ENCODE results near the gene SLC9A1. TPM values are rescaled to one million over a fixed set of nuclear protein-coding genes. Genes with fewer than 3 reads are reported as not detected.

SLC9A1 gene
- total and polyA plus RNA-seq, 2 experiments from 2014 or later = 8.5 to 23.7 TPM

DNA sequence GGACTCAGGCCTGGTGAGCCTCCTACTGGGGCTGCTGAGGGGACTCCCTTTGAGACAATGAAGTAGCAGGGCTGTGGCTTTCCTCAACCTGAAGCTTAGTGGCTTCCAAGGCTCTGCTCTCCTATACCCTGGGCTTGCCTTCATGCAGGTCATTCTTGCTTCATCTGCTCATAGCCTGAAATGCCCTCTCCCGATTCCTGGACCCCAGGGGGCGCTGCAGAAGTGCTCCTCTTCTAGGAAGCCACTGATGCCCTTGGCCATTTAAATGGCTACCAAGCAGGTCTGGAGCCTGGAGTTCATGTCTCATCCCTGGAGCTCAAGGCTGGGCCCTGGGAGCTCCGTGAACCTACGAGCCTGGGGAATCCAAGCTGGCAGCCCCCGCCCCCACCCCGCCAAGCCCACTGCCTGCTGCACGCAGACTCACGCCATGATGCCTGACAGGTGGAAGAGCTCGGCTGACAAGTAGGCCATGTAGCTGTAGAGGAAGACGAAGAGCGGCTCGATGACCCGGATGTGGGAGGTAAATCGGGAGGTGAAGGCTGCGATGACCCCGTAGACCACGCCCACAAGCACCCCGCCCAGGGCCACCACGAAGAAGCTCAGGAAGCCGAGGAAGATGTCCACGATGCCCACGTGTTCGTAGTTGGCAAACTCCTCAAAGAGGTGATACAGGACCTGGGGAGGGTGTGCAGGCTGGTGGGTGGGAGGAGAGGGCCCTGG lies 45.7 kb downstream of the SLC9A1 start:
- no peak overlapping the region for H3K4me3 ChIP-seq
- H3K4me2 ChIP-seq (ENCODE audit: unreplicated experiment) = no peak overlapping the region
- H4K20me1 ChIP-seq (ENCODE audit: insufficient read depth) = no peaks in the 10 kb centered on the region
- H3K4me1 ChIP-seq (ENCODE audit: insufficient read depth) = peaks cover 20% of the 10 kb centered on the region
- H3K9ac ChIP-seq = no peak overlapping the region
- H3K27me3 ChIP-seq (replicated peaks; ENCODE audit: insufficient read depth) = no peaks in the 10 kb centered on the region
- peaks cover 40% of the 10 kb centered on the region for H3F3A ChIP-seq (ENCODE audit: insufficient read depth)
- peaks cover 29% of the 10 kb centered on the region for H3K79me2 ChIP-seq (ENCODE audit: insufficient read depth)
- in situ Hi-C loops (cut with MboI) = loop anchor here (25.0 kb wide), 1 partner anchor 503 kb away; the partner anchor contains the start of gene AHDC1
- no peaks in the 10 kb centered on the region for H3K36me3 ChIP-seq (ENCODE audit: low read depth)
- H3K9me2 ChIP-seq (ENCODE audit: insufficient read depth) = no peaks in the 10 kb centered on the region
- DNase-seq = peak; percentile 57
- 88% methylated on average over 21 to 23 of the region's 23 CpGs for WGBS, 2 experiments (ENCODE audit: low coverage in 1 of 2, low lambda C conversion rate in 2 of 2, missing lambda C conversion rate in 2 of 2)
- H3K27ac ChIP-seq = no peak overlapping the region
- TF ChIP-seq EZH2phosphoT487 (IDR thresholded peaks at IDR 0.05; ENCODE audit: insufficient read depth, low read depth) (no peak), EZH2 (IDR thresholded peaks at IDR 0.05; ENCODE audit: insufficient read depth, poor library complexity, severe bottlenecking) (no peak)
- no peak overlapping the region for H2AFZ ChIP-seq
- H3K9me3 ChIP-seq (ENCODE audit: low read depth) = no peaks in the 10 kb centered on the region

DNA sequence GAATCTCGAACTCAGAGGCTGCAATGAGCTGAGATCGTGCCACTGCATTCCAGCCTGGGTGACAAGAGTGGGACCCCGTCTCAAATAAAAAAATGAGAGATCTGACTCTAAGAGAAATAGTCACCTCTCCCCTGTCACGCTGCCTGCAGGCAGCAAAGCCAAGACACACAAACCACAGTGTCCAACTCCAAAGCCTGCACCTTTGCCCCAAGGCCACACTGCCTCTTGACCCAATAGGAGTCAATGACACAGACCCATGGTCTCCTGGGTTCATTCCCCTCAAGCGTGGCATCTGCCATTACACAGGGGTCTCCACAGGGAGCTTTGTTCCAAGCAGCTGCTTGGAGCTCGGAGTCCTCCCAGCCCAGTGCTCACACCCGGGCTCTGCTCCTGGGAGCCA lies 46.3 kb downstream of the SLC9A1 start:
- no peak for DNase-seq
- peaks cover 23% of the 10 kb centered on the region for H3K79me2 ChIP-seq (ENCODE audit: insufficient read depth)
- H3K36me3 ChIP-seq (ENCODE audit: low read depth) = no peaks in the 10 kb centered on the region
- TF ChIP-seq EZH2 (IDR thresholded peaks at IDR 0.05; ENCODE audit: insufficient read depth, poor library complexity, severe bottlenecking) (no peak), EZH2phosphoT487 (IDR thresholded peaks at IDR 0.05; ENCODE audit: insufficient read depth, low read depth) (no peak)
- no peak overlapping the region for H3K27ac ChIP-seq
- no peak overlapping the region for H3K9ac ChIP-seq
- no peak overlapping the region for H3K4me3 ChIP-seq
- no peaks in the 10 kb centered on the region for H3K9me2 ChIP-seq (ENCODE audit: insufficient read depth)
- no peaks in the 10 kb centered on the region for H3K9me3 ChIP-seq (ENCODE audit: low read depth)
- peaks cover 40% of the 10 kb centered on the region for H3F3A ChIP-seq (ENCODE audit: insufficient read depth)
- H4K20me1 ChIP-seq (ENCODE audit: insufficient read depth) = no peaks in the 10 kb centered on the region
- no peaks in the 10 kb centered on the region for H3K27me3 ChIP-seq (replicated peaks; ENCODE audit: insufficient read depth)
- H3K4me2 ChIP-seq (ENCODE audit: unreplicated experiment) = no peak overlapping the region
- peaks cover 20% of the 10 kb centered on the region for H3K4me1 ChIP-seq (ENCODE audit: insufficient read depth)
- H2AFZ ChIP-seq = no peak overlapping the region
- in situ Hi-C loops (cut with MboI) = loop anchor here (25.0 kb wide), 1 partner anchor 504 kb away; the partner anchor contains the start of gene AHDC1
- WGBS, 2 experiments (ENCODE audit: low coverage in 1 of 2, low lambda C conversion rate in 2 of 2, missing lambda C conversion rate in 2 of 2) = 97 to 98% methylated on average over 7 of the region's 7 CpGs

DNA sequence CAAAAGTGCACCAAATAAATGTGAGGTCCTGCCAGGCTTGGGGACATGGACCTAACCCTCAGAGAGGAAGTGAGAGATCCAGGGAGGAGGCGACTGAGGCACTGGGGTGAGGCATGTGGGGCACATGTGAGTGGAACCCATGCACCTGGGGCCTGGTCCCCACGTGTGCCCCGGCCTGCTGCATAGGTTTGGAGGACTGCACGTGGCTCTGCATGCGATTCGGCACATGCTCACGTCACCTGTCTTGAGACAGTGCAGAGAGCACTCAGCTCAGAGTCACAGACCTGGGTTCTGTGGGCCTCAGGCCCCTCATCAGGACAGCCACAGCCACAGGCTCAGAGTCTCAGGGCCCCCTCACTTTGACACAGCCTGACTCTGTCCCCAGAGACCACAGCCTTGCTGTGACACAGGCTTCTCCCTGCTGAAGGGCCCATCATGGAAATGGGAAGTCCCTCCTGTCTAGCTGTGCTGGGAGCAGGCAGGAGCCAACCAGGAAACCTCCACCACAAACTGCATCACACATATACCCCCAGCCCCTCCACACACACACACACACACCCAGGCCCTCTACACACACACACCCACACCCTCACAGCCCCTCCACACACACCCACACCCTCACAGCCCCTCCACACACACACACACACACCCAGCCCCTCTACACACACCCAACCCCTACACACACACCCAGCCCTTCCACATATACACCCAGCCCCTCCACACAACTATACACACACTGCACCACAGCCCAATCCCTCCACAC lies 48.2 kb downstream of the SLC9A1 start:
- H3K4me3 ChIP-seq = no peak overlapping the region
- H4K20me1 ChIP-seq (ENCODE audit: insufficient read depth) = no peaks in the 10 kb centered on the region
- H3K9ac ChIP-seq = no peak overlapping the region
- no peak for DNase-seq
- H2AFZ ChIP-seq = no peak overlapping the region
- no peaks in the 10 kb centered on the region for H3K9me3 ChIP-seq (ENCODE audit: low read depth)
- in situ Hi-C loops (cut with MboI) = loop anchor here (25.0 kb wide), 1 partner anchor 506 kb away; the partner anchor contains the start of gene AHDC1
- peaks cover 39% of the 10 kb centered on the region for H3F3A ChIP-seq (ENCODE audit: insufficient read depth)
- TF ChIP-seq EZH2phosphoT487 (IDR thresholded peaks at IDR 0.05; ENCODE audit: insufficient read depth, low read depth) = no peak
- TF ChIP-seq EZH2 (IDR thresholded peaks at IDR 0.05; ENCODE audit: insufficient read depth, poor library complexity, severe bottlenecking) = no peak
- no peaks in the 10 kb centered on the region for H3K9me2 ChIP-seq (ENCODE audit: insufficient read depth)
- H3K4me1 ChIP-seq (ENCODE audit: insufficient read depth) = peaks cover 10% of the 10 kb centered on the region
- no peak overlapping the region for H3K4me2 ChIP-seq (ENCODE audit: unreplicated experiment)
- no peak overlapping the region for H3K27ac ChIP-seq
- H3K36me3 ChIP-seq (ENCODE audit: low read depth) = no peaks in the 10 kb centered on the region
- 86 to 92% methylated on average over 7 of the region's 7 CpGs for WGBS, 2 experiments (ENCODE audit: low coverage in 1 of 2, low lambda C conversion rate in 2 of 2, missing lambda C conversion rate in 2 of 2)
- H3K27me3 ChIP-seq (replicated peaks; ENCODE audit: insufficient read depth) = no peaks in the 10 kb centered on the region
- H3K79me2 ChIP-seq (ENCODE audit: insufficient read depth) = peaks cover 16% of the 10 kb centered on the region; the same call in 1 of the 2 replicates

DNA sequence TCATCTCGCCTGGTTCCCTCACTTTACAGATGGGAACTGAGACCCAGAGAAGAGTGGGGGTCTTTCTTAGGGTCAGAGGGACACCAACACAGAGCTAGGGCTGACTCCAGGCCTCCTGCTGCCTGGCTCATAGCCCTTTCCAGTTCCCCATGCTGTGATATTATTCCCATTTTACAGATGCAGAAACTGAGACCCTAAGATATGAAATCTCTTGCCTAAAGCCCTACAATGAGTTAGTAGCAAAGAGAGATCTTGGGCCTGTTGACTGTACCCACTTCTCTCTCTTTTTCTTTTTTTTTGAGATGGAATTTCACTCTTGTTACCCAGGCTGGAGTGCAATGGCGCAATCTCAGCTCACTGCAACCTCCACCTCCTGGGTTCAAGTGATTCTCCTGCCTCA lies 49.9 kb downstream of the SLC9A1 start:
- Histone ChIP-seq H3K9ac (no peak overlapping the region), H3K4me2 (ENCODE audit: unreplicated experiment) (no peak overlapping the region), H3K9me2 (ENCODE audit: insufficient read depth) (no peaks in the 10 kb centered on the region), H3K4me1 (ENCODE audit: insufficient read depth) (peaks cover 6% of the 10 kb centered on the region; the same call in 1 of the 2 replicates), H3K4me3 (no peak overlapping the region), H3K9me3 (ENCODE audit: low read depth) (no peaks in the 10 kb centered on the region), H3K36me3 (ENCODE audit: low read depth) (no peaks in the 10 kb centered on the region), H3K27ac (peak overlapping the region; percentile 48), H3K79me2 (ENCODE audit: insufficient read depth) (0 out of 2 replicates have a peak, but pooled peaks cover 7% of the 10 kb centered on the region), H2AFZ (no peak overlapping the region), H3K27me3 (replicated peaks; ENCODE audit: insufficient read depth) (no peaks in the 10 kb centered on the region), H3F3A (ENCODE audit: insufficient read depth) (peaks cover 23% of the 10 kb centered on the region), H4K20me1 (ENCODE audit: insufficient read depth) (no peaks in the 10 kb centered on the region)
- DNase-seq = no peak
- in situ Hi-C loops (cut with MboI) = loop anchor here (25.0 kb wide), 1 partner anchor 507 kb away; the partner anchor contains the start of gene AHDC1
- WGBS, 2 experiments (ENCODE audit: low coverage in 1 of 2, low lambda C conversion rate in 2 of 2, missing lambda C conversion rate in 2 of 2) = 98 to 100% methylated on average over 2 of the region's 2 CpGs
- TF ChIP-seq EZH2phosphoT487 (IDR thresholded peaks at IDR 0.05; ENCODE audit: insufficient read depth, low read depth) (no peak), EZH2 (IDR thresholded peaks at IDR 0.05; ENCODE audit: insufficient read depth, poor library complexity, severe bottlenecking) (no peak)

Data from GM23248 (cell line).